Measurements from ENCODE around the gene CNTNAP2.

DNA sequence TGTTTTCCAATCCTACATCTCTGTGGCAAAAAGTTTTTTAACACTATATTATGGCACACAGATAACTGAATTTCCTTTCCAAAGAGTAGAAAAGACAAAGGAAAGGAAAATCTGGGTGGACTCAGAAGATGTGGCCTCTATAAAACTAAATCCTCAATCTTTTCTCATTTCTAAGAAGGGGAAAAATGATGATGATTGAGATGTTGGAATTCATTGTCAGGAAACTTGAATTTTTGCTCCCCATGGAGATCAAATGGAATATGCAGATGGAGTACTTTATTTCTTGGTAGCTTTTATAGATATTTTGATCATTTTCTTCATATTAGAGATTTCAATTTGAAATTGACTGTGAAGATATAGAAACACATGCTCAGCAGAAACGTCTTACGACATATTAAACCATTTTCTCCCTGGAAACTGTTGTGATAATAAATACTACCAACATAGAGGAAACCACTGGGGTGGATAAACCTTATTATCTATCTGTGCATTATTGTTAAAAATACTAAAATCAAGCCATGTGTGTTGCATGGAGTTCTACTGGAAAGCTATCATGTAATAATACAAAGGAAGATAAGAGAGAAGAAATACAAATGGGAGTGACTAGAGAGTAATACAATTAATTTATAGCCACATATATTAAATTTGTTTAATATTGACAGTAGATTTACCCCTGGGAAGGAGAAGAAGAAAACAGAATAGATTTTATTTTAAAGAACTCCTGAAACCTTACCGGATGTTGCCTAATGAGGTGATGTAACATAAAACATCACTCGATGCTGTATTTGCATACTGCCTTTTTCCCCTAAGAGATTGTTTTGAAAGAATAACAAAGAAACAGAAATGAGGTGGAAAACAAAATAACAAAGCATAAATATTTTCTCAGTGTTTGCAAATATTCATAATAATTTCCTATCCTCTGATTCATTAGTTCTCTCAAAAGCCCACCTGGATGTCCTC is 1542.7 kb downstream of the CNTNAP2 start:
- no peak for TF ChIP-seq ZNF274 (IDR thresholded peaks at IDR 0.05; ENCODE audit: low read depth, low read length)
- TF ChIP-seq YY1 (IDR thresholded peaks at IDR 0.05; ENCODE audit: insufficient read depth, insufficient read length), result no peak
